HG03460 (cell line): ENCODE results near the gene DNASE1L2.
A peak's percentile ranks its signal among the peaks of the same experiment; 100 is the strongest.

Experiments used
- ATAC-seq: cut with Tn5 transposase; IDR thresholded peaks from one replicate; pipeline ENCODE4 v1.9.1; 2021; ENCODE audit not compliant: unreplicated experiment

The DNASE1L2 gene

DNA sequence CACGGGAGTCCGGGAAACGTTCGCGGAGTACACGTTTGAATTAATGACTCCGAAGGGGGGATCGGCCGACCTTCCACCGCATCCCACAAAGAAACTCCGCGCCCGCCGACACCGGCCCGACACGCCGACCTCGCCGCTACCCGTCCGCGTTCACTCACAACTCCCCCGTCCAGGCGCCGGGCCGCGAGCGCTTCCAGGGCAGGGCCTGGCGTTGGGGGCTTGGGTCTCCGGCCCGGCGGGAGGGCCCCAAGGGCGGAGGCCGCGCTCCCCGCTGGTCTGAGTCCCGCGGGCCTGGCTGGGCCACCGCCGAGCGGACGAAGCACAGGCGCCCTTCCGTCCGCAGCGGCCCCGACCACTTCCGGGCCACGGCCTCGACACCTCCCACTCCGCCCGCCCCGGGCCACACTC, 31.3 kb downstream of the DNASE1L2 start:
- ATAC-seq, result peak; percentile 57

DNA sequence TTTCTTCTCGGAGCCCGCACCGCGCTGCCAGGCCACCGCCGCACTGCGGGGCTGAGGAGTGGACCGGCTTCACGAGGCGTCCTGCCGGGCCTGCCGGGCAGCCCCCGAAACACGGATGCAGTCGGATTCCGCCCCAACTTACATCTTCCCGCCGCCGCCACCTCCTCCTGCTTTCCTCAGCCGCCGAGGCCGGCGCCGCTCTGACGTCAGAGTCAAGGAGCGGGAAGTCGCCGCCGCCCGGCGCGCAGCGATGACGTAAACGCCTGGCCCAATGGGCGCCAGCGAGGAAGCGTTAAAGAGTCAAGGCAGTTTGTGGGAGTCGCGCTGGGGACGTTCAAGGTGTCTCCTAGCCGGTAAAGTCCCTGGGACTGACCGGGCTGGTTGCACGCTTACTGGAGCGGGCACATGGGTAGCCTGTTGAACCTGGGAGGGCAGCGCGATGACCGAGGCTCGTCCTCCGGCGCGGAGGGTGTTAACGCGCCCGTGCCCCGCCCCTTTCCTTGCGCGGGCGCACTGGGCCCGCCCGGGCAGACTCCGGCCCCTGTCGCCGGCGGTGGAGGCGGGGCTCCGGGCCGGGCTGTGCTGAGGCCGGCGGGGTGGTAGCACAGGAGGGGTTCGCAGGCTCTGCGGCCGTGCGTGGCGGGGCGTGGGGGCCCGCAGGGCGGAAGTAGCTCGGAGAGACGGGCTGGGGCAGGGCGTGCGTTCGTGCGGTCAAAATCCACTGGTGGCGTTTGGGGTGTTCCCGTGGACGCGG, 31.8 kb downstream of the DNASE1L2 start, which contains the start of gene RNPS1:
RNPS1 (minus strand) TSS at position 214 of the 754 bp plus-strand sequence. CDS start 3,483 bp downstream, outside the sequence.
- peak; percentile 58 for ATAC-seq

DNA sequence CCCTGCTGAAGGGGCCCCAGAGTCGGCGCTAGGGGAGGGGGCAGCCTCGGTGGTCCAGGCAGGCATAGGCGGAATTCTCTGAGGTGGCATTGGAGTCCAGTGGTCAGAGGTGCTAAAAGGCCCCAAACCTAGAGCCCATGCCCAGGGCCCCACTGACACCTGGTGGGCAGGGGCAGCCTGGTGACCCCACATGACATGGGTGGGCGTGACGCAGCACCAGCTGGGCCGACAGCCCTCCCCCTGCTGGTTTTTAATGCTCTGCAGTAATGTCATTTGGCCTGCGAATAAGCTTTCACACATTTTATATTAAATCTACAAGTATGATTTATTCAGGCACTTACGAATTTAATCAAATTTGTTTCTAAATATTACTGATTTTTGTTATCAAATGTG, 33.8 kb downstream of the DNASE1L2 start:
- no peak for ATAC-seq

DNA sequence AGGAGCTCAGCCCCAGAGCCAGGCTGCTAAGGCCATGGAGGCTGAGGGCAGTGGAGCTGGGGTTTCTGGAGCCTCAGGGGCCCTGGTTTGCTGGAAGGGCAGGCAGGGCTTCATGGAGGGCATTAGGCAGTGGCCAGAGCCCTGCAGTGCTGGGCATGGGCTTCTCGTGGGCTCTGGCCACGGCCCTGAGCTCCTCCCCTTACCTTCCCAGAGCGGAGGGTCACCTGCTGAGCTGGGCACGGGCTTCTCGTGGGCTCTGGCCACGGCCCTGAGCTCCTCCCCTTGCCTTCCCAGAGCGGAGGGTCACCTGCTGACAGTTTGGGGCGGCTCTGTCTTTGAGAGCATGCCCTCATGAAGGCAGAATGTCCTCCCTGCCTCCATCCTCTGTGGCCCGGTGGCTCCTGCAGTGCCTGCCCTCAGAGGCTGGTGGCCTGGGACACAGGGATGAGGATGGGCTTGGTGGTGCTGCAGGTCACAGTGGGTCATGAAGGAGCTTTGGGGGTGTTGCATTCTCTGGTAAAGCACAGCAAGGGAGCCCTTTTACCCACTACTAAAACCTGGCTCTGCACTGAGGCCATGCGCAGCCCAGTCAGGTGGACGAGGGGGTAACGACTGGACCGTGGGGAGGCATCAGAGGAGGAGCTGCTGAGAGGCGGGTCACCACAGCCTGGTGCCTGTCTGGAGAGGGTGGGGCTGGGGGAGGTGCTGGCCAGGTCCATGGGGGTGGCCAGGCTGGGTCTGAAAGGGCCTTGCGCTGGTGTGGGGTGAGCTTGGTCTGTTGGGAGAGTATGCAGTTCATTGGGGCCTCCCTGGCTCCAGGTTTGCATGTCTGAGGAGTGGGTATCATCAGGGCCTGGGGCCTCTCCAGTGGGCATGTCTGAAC, 34.6 kb downstream of the DNASE1L2 start:
- no peak for ATAC-seq

DNA sequence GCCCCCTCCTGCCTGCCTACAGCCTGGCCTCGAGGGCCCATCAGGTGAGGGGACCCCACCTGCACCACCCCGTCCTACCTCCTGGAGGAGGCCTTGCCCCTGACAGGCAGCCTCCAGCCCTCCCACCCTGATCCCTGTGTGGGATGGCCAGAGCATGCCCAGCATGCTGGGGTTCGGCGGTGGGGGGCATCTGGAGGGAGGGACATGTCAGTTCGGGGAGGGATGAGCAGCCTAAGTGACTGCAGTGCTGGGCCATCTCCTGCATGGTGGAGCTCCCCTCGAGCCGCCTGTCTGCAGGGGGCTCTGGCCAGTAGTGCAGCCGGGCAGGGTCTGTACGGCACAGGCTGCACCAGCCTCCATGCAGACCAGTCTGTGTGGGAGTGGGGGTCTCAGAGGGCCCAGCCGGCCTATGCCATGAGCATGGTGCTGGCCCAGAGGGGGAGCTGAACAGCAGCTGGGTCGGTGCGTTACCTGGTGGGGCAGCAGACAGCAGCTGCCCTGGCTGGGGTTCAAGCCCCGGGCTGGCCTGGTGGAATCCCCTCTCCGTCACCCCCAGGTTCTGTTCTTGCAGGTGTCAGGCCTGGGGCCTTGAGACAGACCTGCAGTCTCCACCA, 35.7 kb downstream of the DNASE1L2 start:
- ATAC-seq, result no peak

DNA sequence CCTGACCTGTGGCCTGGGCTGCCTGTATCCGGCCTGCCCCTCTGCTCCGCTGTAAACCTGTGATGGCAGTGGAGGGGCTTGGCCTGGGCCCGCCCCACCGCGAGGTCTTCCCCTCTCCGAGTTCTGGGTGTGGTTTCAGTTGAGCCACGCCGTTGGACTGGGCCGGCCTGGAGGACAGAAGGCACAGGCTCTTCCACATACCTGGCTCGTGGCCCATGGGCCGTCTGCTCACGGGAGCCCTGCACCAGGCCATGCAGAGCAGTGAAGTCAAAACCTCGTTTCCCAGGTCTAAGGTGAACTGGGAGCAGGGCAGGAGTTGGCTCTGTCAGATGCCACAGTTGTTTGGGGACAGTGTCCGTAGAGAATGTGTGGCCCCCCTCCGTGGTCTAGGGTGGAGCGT, 37.2 kb downstream of the DNASE1L2 start:
- ATAC-seq, result no peak

DNA sequence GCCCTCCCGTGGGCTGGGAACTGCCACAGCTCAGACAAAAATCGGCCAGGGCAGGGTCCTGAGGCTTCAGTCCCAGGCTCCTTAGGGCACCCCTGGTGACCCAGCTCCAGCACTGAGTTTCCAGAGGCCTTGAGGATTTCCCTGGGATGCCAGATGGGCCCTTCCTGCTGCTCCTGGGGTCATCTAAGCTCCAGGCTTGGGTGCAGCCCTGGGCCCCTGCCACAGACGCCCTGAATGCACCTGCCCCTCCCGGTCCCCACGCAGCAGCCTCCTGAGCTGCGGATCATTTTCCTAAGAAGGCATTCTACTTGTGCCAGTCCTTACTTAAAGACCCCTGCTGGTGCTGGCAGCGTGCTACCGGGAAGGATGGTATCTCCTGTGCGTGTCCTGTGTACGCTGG, 37.7 kb downstream of the DNASE1L2 start:
- ATAC-seq, result no peak

DNA sequence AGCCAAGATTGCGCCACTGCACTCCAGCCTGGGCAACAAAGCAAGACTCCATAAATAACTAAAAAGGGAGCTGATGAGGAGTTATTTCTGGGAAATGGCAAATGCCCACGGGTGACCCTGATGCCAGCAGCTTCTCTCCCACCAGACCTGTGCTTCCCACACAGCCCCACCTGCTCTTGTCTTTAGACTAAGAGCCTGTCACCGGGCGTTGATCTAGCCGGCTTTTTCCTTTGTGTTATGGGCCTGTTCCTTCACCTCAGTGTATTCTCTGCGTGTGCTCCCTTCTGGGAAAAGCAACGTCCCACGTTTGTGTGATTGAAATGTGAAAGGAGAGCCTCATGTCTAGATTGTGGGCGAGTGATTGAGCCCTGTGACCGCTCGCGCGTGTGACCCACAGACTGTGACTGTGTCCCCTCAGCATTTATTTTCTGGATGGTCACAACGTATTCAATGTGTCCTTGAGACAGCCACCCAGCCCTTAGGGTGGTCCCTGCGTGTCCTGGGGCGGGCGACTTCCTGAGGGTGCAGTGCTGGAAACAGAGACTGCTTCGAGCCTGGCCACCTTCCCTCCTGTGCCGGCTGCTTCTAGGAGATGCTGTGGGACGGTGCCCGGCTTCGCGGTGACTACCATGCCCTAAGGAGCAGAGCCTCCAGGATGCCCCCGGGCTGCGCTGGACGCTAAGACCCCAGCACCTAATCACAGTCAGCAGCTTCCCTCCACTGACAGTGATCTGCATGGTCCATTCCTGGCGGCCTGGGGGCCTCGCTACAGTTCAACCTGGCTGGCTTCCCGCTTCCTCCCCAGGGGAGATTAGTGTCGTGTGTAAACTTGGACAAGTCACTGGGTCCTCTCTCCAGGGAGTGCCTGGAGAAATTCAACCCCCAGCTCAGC, 39.5 kb downstream of the DNASE1L2 start:
- no peak for ATAC-seq

DNA sequence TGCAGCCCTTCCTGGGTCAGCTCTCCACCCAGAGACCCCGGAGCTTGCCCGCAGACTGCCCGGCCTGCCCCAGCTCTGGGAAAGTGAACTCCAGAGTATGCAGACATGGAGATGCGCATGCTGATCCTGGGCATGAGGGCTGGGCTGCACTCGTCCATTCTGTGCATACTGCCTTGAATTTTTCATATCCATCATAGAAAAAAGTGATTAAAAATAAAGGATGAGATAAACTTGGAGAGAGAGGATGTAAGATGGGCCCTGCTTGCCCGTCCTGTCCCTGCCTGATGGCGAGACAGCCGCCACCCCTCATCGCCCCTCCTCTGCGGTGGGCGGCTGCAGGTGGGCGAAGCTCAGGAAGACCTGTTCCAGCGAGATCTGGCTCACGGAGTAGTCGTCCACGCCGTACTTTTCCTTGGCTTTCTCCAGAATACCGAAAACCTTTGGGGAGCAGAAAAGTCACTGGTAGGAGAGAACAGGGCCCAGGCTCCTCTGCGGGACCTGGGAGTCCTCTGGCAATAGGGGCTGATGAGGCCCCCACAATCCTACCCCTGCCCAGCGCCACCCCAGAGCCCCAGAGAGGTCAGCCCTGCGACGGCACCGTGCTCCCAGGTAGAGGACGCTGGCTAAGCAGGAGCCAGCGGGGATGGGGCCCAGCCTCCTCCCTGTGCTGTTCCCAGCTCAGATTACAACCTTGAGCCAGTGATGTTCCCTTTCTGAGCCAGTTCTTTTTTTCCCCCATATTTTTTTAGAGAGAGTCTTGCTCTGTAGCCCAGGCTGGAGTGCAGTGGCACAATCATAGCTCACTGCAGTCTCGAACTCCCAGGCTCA, 40.3 kb downstream of the DNASE1L2 start:
- ATAC-seq, result no peak

DNA sequence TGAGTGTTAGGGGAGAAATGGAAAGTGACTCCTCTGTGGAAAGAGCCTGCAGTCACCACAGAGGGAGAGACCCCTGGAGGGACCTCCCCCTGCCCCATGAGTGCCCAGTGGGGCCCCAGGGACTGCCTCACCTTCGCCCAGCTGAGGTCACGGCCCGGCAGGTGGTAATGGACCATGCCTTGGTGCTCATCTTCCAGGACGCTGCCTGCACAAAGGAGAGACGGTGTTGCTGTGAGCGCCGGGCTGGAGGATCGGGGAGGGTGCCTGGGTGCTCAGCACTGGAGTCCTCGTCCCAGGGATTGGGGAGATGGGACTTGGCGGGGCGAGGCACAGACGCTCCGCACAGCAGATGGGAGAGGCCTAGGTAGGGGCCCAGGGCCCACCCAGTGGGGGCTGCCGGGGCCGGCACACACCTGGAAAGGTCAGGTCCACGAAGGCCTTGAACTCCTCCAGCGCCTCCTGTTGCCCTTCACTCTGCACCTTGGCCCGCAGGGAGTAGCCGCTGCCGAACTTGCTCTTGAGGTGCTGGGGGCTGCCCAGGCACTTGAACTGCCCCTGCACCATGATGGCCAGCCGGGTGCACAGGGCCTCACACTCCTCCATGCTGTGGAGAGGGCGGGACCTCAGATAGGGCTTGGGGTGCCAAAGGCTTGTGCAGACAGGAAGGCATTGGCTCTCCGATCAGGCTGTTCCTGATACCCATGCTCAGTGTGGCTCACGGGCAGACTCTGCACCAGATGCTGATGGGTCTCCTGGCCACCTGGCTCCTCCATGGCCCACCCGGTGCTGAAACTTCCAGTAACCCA, 41.4 kb downstream of the DNASE1L2 start:
- ATAC-seq, result no peak

DNA sequence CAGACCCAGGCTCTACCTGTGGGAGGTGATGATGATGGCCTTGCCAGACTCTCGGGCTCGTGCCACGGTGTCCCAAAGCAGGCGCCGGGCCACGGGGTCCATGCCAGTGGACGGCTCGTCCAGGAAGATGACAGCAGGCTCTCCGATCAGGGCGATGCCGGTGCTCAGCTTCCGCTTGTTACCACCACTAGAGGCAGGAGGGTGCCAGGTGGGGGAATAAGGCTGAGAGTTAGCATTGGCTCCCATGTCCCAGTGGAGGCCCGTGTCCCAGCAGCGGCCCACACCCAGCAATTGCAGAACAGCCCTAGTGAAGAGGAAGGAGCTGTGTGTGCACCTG, 42.0 kb downstream of the DNASE1L2 start:
- no peak for ATAC-seq

DNA sequence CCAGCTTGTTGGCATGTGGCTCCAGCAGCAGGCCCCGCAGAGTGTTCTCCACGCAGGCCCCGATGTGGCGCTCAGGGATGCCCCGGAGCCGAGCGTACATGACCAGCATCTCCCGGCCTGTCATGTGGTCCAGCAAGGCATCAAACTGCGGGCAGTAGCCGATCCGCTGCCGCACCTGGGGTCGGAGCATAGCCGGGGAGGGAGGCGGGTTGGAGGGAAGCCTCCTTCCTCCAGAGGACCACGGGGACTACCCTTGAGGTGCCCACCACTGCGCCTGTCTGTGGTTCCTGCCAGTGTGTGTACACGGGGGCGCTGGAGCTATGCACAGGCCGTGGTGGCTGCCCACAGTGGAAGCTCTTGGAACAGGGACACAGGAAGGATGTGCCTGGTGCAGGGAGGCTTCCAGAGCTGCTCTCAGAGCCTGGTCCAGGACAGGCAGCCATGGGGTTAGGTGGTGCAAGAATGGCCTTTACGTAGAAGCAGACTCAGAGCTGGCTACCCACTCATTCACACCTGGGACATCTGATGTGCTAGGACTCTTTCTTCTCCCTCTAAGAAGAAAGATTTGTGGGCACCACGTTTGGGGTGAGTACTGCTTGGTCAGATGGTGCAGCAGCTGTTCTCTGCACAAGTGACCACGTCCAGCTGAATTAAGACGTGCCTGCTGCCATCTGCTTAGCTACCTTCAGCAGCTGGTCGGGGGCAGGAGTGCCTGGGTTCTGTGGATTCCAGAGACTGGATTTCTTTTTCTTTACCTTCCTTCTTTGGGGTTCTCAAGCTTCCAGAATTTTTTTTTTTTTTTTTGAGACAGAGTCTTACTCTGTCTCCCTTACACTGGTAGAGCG, 42.9 kb downstream of the DNASE1L2 start:
- no peak for ATAC-seq

DNA sequence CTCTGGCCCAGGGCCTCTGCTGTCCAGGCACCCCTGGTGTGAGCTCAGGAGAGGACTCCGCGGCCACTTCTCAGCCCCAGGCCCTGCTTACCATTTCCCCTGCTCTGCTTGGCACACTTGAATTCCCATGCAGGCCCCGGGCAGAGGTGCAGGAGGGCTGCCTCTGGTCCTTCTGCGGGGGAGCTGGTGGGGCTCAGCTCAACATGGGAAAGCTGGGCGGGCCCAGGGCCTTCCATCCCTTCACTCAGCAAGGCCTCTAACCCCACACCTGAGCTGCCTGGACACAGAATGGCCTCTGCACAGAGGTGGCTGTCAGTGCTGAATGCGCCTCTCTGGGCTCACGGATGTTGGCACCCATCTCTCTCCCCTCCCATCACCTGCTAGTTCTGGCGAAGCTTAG, 44.2 kb downstream of the DNASE1L2 start:
- no peak for ATAC-seq

DNA sequence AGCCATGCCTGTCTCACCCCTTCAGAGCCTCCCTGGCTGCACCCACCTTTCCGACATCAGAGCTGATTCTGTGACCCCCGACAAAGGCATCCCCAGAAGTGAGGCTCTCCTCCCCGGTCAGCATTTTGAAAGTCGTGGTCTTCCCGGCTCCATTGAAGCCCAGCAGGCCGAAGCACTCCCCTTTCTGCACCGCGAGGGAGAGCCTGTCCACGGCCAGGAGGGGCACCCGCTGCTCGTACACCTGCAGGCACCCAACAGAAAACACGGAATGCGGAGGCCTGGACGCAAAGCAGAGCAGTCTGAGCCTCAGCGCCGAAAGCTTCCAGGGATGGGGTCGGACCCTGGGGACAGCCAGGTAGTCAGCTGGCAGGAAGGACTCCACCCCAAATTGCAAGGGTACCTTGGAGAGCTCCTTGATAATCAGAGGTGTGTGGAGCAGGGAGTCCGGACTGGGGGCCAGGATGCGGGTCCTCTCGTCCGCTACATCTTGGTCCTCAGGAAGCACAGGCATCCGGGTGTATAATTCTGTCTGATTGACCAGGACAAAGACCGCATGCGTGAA, 44.8 kb downstream of the DNASE1L2 start:
- ATAC-seq, result no peak

DNA sequence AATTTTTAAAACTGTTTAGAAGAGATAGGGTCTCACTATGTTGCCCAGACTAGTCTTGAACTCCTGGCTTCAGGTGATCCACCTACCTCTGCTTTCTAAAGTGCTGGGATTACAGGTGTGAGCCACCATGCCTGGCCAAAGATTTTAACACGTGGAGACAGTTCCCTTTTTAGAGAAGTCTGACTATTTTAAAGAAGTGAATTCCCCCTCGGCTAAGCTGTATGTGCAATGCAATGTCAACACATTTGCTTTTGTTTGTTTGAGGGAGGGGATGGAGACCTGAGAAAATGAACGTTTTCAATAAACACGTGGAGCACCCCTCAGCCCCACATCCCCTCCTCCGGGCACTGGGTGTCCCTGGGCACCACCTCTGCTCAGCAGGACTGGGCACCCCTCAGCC, 46.0 kb downstream of the DNASE1L2 start:
- ATAC-seq, result no peak

DNA sequence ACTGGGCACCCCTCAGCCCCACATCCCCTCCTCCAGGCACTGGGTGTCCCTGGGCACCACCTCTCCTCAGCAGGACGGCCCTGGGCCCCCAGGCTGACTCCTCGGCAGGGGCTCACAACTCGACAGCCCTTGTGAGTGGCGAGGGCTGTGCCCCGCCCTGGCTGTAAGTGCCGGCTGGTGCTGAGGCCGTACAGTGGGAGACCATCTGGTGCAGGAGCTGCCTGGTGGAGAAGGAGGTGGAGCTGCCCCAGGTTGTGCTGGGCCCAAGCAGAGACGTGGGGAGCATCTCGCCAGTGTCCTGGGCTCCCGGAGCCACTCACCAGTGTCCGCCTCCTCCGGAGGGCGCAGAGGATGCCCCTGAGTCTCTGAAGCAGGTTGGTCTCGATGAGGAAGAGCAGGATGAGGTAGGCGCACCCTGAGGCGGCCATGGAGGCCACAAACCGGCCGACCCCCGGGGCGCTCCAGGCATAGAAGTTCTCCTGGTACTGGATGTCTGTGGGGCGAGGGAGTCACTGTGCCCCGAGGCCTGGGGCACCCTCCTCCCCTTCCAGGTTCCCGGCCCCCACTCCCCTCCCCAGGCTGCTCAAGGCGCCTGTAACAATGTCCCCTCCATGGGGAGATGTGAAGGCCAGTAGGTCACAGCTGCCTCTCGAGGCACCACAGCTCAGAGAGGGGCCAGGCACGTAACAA, 46.8 kb downstream of the DNASE1L2 start:
- no peak for ATAC-seq

DNA sequence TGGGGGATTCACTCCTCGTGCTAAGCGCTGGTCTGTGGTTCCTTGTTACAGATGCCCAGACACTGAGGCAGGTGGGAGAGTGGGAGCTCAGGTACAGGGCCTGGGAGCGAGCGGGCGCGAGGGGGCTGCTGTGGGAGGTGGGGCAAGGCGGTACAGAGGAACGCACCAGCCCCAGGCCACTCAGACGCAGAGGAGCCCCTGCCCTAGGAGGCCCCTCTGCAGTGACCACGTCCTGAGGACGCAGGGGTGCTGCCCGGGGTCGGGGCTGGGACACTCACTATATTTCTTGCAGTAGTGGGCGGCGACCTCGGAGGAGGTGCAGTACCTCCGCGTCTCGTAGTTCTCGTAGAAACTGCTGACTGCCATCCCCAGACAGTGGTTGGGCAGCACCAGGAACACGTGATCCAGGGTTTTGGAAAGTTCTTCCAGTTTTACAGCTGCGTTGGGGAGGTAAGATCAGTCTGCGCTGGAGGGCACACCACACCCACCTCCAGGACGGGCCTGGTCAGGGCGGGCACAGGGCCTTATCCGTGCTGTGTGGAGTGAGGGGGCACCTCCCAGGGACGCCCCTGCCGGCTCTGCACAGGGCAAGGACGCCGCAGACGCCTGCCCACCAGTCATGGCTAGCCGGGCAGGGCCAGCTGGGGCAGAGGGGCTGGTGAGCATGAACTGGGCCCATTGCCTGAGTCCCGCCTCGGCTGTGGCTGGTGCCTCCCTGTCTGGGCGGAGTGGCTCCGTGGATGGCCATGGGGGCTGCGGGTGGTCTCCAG, 47.9 kb downstream of the DNASE1L2 start:
- no peak for ATAC-seq
